A673 (cell line): ENCODE measurements around the gene POLR2B. TPM values are rescaled to one million over a fixed set of nuclear protein-coding genes. Genes with fewer than 3 reads are reported as not detected.

Experiments
- BruUV-seq: library from RNA; stranded (reverse); fragments of 400-500 nt; replicated peaks from 2 replicates; lab custom pipeline; 2021; lab: Mats Ljungman, UMichigan
- CTCF ChIA-PET: fragments of 300-600 bp; sonication (Branson Sonifier 250); formaldehyde crosslinking; loops from one replicate; lab custom pipeline; 2022; ENCODE audit warnings: antibody characterized with exemption; lab: Charles Lee
- POLR2A ChIA-PET: fragments of 300-600 bp; sonication (Branson Sonifier 250); formaldehyde crosslinking; loops from one replicate; lab custom pipeline; 2022; ENCODE audit warnings: antibody characterized with exemption; ENCODE audit not compliant: low non-redundant PET; lab: Charles Lee
- DNase-seq: peaks from one replicate; pipeline ENCODE4 v3.0.0-alpha.2; 2015; ENCODE audit warnings: low spot score
- H3K27ac ChIP-seq: fragments of 200-600 bp; sonication (generic); 2 replicates; pipeline ENCODE4 v1.5.1; 2016; ENCODE audit warnings: mixed run types, low read depth, mild to moderate bottlenecking, mixed read lengths, antibody characterized with exemption, low read length; ENCODE audit not compliant: poor library complexity, severe bottlenecking
- H3K27me3 ChIP-seq: fragments of 200-600 bp; sonication (generic); replicated peaks from 2 replicates; pipeline ENCODE4 v1.6.1; 2017; ENCODE audit warnings: mixed run types, low read depth, mild to moderate bottlenecking, mixed read lengths, antibody characterized with exemption, low read length; ENCODE audit not compliant: insufficient read depth, poor library complexity
- H3K36me3 ChIP-seq: fragments of 200-600 bp; sonication (generic); 2 replicates; pipeline ENCODE4 v1.6.1; 2016; ENCODE audit warnings: mixed run types, mild to moderate bottlenecking, mixed read lengths, antibody characterized with exemption, low read length; ENCODE audit not compliant: insufficient read depth, poor library complexity, severe bottlenecking
- H3K4me1 ChIP-seq: fragments of 200-600 bp; sonication (generic); 2 replicates; pipeline ENCODE4 v1.6.1; 2017; ENCODE audit warnings: mixed run types, mild to moderate bottlenecking, mixed read lengths, antibody characterized with exemption, low read length; ENCODE audit not compliant: insufficient read depth, poor library complexity, severe bottlenecking
- H3K4me3 ChIP-seq: fragments of 200-600 bp; sonication (generic); 2 replicates; pipeline ENCODE4 v1.5.1; 2016; ENCODE audit warnings: low read depth, mixed run types, mild to moderate bottlenecking, mixed read lengths, low read length; ENCODE audit not compliant: poor library complexity, severe bottlenecking
- H3K9me3 ChIP-seq: fragments of 200-600 bp; sonication (generic); 2 replicates; pipeline ENCODE4 v1.6.1; 2016; ENCODE audit warnings: mixed run types, low read depth, mild to moderate bottlenecking, mixed read lengths, antibody characterized with exemption, low read length; ENCODE audit not compliant: poor library complexity, severe bottlenecking
- EZH2 ChIP-seq: fragments of 200-600 bp; sonication (generic); IDR thresholded peaks from 2 replicates; pipeline ENCODE4 v1.6.1; 2017; ENCODE audit warnings: borderline replicate concordance, low read depth, mild to moderate bottlenecking, mixed read lengths, antibody characterized with exemption, low read length; ENCODE audit not compliant: poor library complexity, severe bottlenecking
- intact Hi-C: fragments of 100-400 bp; cut with micrococcal nuclease; formaldehyde crosslinking; loops from one replicate; pipeline ENCODE4 v1.10.0; 2022; ENCODE audit not compliant: unreplicated experiment
- total RNA-seq: library from RNA; stranded (reverse); gene quantifications from 2 replicates; pipeline ENCODE4 v1.2.3, GENCODE V29; 2021
- TF ChIP-seq, protein P1 (sequence below): fragments of 300-800, 200-600 bp; sonication (generic); conservative IDR thresholded peaks from 2 replicates; pipeline ENCODE4 v1.5.1; 2017; ENCODE audit warnings: low read depth, mild to moderate bottlenecking, antibody characterized with exemption, low read length, moderate library complexity, mixed read lengths

The POLR2B gene
- total RNA-seq, 1 experiment from 2014 or later, result 71.9 TPM

DNA sequence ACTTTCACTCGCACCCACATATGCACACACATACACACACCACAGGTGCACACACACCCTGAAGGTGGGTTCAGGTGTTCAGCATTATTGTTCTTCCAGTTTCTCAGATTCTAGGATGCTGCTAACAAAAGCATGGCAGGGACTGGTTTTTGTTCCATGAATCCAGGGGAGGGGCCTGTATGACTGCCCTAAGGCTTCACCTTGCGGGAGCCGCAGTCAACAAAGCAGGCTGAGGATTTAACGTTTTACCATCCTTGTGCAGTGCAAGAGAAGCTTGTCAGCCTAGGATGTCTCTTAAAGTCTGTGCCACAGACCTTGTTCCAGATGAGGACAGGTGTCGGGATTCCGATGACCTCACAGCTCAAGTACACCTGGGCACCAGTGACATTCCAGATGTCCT is 61.8 kb downstream of the POLR2B start:
- BruUV-seq, result no TSS peak
- Histone ChIP-seq H3K4me3 (no peak overlapping the region), H3K27ac (no peak overlapping the region), H3K36me3 (no peaks in the 10 kb centered on the region), H3K4me1 (no peaks in the 10 kb centered on the region), H3K27me3 (no peaks in the 10 kb centered on the region), H3K9me3 (no peaks in the 10 kb centered on the region)
- ChIA-PET POLR2A (no interaction called here), CTCF (no interaction called here)
- no peak for DNase-seq
- intact Hi-C loops, result no loop called here
- no peak for TF ChIP-seq EZH2
- TF ChIP-seq, protein P1, sequence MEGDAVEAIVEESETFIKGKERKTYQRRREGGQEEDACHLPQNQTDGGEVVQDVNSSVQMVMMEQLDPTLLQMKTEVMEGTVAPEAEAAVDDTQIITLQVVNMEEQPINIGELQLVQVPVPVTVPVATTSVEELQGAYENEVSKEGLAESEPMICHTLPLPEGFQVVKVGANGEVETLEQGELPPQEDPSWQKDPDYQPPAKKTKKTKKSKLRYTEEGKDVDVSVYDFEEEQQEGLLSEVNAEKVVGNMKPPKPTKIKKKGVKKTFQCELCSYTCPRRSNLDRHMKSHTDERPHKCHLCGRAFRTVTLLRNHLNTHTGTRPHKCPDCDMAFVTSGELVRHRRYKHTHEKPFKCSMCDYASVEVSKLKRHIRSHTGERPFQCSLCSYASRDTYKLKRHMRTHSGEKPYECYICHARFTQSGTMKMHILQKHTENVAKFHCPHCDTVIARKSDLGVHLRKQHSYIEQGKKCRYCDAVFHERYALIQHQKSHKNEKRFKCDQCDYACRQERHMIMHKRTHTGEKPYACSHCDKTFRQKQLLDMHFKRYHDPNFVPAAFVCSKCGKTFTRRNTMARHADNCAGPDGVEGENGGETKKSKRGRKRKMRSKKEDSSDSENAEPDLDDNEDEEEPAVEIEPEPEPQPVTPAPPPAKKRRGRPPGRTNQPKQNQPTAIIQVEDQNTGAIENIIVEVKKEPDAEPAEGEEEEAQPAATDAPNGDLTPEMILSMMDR, result no peak

GRCh38 chr4:57041020-57041419 is 62.3 kb downstream of the POLR2B start:
- Histone ChIP-seq H3K9me3 (no peaks in the 10 kb centered on the region), H3K27me3 (no peaks in the 10 kb centered on the region), H3K27ac (no peak overlapping the region), H3K4me1 (no peaks in the 10 kb centered on the region), H3K4me3 (no peak overlapping the region), H3K36me3 (no peaks in the 10 kb centered on the region)
- POLR2A ChIA-PET, result no interaction called here
- intact Hi-C loops, result no loop called here
- DNase-seq, result no peak
- BruUV-seq, result no TSS peak
- CTCF ChIA-PET, result no interaction called here
- TF ChIP-seq EZH2, result no peak
- TF ChIP-seq, protein P1, result no peak

DNA sequence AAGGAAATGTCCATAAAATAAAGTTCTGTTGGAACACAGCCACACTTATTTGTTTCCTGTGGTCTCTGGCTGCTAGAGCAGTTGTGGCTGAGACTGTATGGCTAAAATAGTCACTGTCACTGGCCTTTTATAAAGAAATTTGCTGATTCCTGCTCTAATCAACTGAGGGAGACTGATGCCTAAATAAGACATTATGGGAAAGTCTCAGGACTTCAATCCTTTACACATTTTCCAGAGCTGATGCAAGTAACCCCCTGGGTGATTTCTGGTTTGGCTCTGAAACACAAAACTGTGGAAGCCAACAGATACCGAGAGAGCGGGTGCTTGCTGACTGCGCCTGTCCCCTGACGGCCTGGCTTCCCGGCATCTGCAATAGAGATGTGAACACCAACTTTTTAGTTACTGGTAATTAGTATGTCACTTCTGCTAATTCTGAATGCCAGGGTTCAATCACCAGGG is 64.0 kb downstream of the POLR2B start:
- CTCF ChIA-PET, result interaction anchor here (0.7 kb wide), 1 partner anchor 165 kb away, joined by 3 read pairs; no protein-coding TSS in a partner anchor
- BruUV-seq, result no TSS peak
- Histone ChIP-seq H3K4me1 (no peaks in the 10 kb centered on the region), H3K27ac (no peak overlapping the region), H3K36me3 (no peaks in the 10 kb centered on the region), H3K4me3 (no peak overlapping the region), H3K9me3 (no peaks in the 10 kb centered on the region), H3K27me3 (no peaks in the 10 kb centered on the region)
- intact Hi-C loops, result no loop called here
- TF ChIP-seq, protein P1, result no peak
- TF ChIP-seq EZH2, result no peak
- POLR2A ChIA-PET, result no interaction called here
- no peak for DNase-seq
